22Rv1 (cell line): Measurements from ENCODE around the gene MUTYH.

Experiments used
- ZFX ChIP-seq: fragments of 450-650 bp; IDR thresholded peaks from 2 replicates; pipeline ENCODE4 v1.6.1; 2017; ENCODE audit warnings: antibody characterized with exemption, borderline replicate concordance
- TF ChIP-seq, protein P1 (sequence below): fragments of 450-650 bp; IDR thresholded peaks from 2 replicates; pipeline ENCODE4 v1.5.1; 2017; ENCODE audit warnings: mild to moderate bottlenecking

DNA sequence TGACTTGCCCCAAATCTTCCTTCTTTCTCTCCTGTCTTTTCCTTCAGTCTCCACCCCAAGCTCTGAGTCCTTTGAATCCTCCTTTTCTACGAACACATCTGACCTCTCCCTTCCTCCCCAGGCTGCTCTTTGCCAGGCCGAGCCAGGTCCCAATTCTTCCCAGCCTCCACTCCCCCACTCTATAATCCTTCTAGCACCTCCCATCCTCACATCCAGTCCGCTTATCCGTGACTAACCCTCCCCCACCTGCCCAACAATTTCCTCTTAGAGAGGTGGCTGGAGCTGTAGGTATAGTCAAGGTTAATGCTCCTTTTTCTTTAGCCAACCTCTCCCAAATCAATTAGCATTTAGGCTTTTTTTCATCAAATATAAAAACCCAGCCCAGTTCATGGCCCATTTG lies 23.1 kb downstream of the MUTYH start:
- TF ChIP-seq, protein P1, sequence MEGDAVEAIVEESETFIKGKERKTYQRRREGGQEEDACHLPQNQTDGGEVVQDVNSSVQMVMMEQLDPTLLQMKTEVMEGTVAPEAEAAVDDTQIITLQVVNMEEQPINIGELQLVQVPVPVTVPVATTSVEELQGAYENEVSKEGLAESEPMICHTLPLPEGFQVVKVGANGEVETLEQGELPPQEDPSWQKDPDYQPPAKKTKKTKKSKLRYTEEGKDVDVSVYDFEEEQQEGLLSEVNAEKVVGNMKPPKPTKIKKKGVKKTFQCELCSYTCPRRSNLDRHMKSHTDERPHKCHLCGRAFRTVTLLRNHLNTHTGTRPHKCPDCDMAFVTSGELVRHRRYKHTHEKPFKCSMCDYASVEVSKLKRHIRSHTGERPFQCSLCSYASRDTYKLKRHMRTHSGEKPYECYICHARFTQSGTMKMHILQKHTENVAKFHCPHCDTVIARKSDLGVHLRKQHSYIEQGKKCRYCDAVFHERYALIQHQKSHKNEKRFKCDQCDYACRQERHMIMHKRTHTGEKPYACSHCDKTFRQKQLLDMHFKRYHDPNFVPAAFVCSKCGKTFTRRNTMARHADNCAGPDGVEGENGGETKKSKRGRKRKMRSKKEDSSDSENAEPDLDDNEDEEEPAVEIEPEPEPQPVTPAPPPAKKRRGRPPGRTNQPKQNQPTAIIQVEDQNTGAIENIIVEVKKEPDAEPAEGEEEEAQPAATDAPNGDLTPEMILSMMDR = no peak
- no peak for TF ChIP-seq ZFX
